CD4-positive, alpha-beta T cell treated with Interleukin-21 for 1 hour (primary cell): ENCODE data around the gene RNASEH2C.
"Not testable (repeated sequence)": the region's sequence is repeated elsewhere in the genome, so short reads cannot be mapped to it uniquely, and the experiment has no call there.

Experiments
- DNase-seq: peaks from one replicate; pipeline ENCODE4 v3.0.0-alpha.2; 2020

The RNASEH2C gene

DNA sequence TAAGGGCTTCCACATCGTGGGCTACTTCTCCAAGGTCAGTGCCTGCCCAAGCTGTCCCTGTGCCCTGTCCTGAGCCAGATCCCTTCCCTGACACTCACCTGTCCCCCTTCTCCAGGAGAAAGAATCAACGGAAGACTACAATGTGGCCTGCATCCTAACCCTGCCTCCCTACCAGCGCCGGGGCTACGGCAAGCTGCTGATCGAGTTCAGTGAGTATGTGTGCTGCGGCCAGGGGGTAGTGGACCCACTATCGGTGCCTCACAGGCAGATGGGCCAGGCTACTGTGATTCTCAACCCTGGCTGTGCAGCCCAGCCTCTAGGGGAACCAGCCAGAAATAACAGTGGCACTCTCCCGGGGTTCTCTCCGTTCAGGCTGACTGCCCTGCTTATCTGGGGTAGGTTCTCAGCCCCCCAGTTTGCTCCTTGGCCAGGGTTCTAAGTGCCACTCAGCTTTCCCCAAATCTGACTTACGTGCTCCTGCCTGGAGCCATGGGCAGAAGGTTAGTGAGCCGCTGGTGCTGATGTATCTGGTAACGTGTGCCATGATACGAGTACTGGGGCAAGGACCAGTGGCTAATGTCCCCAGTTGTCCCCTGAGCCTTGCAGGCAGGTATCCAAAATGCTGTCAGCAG is 3.7 kb downstream of the RNASEH2C start:
- DNase-seq: no peak

DNA sequence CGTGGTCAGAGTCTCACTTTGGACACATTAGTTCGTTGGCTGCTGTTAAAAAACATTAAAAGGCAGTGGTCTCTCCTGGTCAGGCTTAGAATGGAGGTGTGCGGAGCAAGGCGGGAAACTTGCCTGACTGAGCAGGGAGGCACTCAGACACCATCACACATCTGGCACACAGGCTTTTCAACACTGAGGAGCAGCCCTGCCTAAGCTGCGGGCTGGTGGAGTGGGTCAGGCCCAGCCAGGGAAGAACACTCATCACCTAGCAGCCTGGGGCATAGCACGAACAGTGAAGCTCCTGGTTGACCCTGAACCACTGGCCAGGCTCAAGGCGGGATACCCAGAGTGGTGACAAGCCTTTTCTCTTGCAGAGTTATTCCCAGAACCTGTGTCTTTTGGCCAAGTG is 4.3 kb downstream of the RNASEH2C start:
- no peak for DNase-seq

DNA sequence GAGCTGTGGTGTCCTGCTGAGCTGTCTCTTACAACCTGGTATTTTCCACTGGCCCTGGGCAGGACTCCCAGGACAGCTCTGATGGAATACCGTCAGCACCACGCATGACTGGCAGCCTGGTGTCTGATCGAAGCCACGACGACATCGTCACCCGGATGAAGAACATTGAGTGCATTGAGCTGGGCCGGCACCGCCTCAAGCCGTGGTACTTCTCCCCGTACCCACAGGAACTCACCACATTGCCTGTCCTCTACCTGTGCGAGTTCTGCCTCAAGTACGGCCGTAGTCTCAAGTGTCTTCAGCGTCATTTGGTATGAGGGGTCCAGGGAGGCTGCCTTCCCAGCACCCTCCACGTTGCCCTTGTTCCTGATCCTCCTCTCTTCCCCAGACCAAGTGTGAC is 6.2 kb downstream of the RNASEH2C start:
- DNase-seq: no peak

DNA sequence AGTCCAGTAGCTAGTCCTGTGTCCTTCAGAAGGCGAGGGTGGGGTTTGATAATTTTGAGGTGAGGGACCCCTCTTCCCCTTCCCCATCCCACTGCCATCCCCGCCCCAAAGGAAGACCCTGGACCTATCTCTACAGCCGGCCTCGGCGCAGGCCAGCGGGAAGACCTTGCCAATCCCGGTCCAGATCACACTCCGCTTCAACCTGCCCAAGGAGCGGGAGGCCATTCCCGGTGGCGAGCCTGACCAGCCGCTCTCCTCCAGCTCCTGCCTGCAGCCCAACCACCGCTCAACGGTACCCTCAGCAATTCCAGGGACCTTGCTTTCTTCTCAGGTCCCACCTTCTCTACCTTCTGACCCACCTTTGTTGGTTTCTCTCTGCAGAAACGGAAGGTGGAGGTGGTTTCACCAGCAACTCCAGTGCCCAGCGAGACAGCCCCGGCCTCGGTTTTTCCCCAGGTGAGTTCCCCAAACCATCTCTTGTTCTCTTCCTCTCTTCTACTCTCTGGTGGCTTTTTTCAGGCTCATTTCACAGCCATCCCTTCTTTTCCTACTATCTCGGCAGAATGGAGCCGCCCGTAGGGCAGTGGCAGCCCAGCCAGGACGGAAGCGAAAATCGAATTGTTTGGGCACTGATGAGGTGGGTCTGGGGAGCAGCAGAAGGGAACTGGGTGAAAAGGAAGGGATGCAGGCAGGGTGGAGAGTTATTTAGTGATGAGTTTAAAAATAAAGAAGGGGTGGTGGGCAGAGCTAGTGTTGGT is 7.2 kb downstream of the RNASEH2C start:
- DNase-seq: no peak

DNA sequence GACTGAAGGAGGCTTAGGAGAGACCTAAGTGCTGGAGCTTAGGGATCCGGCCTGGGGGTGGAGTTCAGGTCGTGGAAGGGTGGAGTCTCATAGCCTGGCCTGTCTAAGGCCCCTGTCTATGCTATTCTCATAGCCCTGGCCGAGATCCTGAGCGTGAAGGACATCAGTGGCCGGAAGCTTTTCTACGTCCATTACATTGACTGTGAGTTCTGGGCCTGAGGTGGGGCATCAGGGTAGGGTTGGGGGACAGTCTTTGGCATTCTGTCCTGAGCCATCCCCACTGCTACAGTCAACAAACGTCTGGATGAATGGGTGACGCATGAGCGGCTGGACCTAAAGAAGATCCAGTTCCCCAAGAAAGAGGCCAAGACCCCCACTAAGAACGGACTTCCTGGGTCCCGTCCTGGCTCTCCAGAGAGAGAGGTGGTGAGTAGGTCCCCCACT is 7.9 kb downstream of the RNASEH2C start:
- no peak for DNase-seq

DNA sequence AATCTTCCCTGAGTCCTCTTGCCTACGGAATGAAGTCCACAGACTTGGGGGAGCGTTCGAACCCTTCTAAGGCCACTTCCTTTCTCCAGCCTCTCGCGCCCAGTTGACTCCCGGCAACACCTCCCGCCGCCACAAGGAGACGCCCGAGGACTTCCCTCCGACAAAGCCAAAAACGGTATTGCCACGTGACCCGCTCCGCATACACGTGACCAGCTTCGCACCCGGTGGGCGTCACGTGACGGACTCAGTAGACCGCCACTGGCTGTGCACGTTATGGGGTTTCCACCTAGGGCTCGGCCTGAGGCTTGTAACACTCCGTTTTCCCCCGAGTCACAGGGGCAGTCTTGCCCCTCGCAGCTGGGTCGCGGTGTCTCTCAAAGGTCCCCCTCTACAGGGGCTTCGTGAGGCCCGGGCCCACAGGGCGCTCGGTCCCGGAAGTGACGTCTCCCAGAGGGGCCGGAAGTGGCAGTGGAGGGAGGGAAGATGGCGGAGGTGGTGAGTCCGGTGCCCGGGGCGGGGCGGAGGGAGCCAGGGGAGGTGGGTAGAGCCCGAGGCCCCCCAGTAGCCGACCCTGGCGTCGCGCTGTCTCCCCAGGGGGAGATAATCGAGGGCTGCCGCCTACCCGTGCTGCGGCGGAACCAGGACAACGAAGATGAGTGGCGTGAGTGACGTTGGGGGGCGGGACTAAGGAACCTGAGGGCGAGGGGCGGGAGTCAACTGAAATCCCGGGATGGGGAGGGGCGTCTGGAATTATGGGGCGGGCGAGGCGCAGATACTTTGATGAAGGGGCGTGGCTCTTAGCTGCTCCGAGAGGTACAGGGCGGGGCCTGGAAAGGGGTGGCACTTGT is 8.6 kb downstream of the RNASEH2C start, which contains the start of gene KAT5:
Gene KAT5, plus strand, starts transcription at position 468 of the 848 bp plus-strand sequence. Its CDS starts 16 bp downstream, at position 484.
- peak; percentile 97 for DNase-seq

DNA sequence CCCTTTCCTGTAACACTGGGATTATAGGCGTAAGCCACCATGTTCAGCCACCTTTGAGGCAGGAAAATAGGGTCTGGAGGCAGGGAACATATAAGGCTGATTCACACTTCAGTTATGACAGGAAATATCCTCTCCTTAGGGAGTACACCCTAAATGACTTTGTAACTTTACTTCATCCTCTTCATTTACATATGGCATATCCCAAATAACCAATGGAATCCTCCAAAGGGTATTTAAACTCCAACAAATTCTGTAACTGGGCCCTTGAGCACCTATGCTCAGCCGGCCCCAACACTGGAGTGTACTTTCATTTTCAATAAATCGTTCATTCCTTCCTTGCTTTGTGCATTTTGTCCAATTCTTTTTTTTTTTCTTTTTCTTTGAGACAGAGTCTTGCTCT is 10.2 kb downstream of the RNASEH2C start:
- DNase-seq: no peak

DNA sequence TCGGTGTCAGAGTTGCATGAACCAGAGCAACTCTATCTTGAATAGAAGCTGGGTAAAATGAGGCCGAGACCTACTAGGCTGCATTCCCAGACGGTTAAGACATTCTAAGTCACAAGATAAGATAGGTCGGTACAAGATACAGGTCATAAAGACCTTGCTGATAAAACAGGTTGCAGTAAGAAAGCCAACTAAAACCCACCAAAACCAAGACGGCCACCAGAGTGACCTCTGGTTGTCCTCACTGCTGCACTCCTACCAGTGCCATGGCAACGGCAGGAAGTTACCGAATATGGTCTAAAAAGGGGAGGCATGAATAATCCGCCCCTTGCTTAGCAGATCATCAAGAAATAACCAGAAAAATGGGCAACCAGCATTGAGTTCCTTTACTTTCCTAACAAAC is 10.9 kb downstream of the RNASEH2C start:
- DNase-seq: no peak

DNA sequence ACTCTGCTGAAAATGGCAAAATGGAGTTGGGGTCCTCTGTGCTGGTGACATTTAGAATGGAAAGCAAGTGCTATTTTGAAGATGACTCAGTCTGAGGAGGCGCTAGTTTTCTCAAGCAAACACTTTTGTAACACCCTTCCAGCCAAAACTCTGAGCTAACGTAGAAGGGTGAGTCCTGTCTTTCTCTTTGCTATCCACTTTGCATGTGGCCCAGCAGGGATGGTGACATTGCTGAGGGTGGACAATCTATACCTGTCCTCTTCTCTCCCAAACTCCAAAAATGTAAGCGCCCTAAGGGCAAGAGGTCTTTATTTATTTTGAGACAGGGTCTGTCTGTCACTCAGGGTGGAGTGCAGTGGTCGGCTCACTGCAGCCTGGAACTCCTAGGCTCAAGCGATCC is 12.1 kb downstream of the RNASEH2C start:
- DNase-seq: no peak

DNA sequence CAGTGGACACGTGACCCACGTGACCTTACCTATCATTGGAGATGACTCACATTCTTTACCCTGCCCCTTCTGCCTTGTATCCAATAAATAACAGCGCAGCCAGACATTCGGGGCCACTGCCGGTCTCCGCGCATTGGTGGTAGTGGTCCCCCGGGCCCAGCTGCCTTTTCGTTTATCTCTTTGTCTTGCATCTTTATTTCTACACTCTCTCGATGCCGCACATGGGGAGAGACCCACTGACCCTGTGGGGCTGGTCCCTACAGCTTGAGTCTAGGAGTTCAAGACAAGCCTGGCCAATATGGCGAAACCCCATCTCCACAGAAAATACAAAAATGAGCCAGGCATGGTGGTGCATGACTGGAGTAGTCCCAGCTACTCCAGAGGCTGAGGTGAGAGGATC is 13.6 kb downstream of the RNASEH2C start:
- DNase-seq: not testable (repeated sequence)

DNA sequence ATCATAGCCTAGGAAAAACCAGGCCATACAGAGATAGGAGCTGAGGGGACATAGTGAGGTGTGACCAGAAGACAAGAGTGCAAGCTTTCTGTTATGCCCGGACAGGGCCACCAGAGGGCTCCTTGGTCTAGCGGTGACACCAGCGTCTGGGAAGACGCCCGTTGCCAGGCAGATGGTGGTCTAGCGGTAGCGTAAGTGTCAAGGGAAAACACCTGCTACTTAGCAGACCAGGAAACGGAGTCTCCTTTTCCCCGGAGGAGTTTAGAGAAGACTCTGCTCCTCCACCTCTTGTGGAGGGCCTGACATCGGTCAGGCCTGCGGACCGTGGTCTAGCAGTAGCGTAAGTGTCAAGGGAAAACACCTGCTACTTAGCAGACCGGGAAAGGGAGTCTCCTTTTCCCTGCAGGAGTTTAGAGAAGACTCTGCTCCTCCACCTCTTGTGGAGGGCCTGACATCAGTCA is 14.3 kb downstream of the RNASEH2C start:
- peak; percentile 84 for DNase-seq

DNA sequence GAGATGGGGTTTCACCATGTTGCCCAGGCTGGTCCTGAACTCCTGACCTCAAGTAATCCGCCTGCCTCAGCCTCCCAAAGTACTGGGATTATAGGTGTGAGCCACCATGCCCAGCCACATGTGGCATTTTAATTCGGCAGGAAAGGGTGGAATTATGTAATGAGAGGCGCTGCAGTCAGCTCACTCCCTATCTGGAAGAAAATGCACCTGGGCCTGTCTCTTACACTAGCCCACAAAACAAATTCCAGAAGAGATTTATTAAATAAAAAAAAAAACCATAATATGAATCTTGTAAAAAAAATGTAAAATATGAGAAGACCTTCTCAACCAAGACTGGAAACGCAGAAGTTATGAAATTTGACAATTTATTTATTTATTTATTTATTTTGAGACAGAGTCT is 16.8 kb downstream of the RNASEH2C start:
- no peak for DNase-seq

DNA sequence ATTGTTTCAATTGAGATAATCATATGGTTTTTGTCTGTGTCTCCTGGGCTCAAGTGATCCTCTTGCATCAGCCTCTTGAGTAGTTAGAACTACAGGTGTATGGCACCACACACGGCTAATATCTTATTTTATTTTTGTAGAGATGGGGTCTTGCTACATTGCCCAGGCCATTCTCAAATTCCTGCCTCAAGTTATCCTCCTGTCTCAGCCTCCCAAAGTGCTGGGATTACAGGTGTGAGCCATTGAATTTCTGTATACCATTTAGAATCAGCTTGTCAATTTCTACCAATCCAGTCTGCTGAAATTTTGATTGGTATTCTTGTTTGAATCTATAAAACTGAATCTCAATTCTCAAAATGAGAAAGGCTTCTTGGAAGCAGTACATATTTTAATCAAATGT is 18.9 kb downstream of the RNASEH2C start:
- DNase-seq: no peak

DNA sequence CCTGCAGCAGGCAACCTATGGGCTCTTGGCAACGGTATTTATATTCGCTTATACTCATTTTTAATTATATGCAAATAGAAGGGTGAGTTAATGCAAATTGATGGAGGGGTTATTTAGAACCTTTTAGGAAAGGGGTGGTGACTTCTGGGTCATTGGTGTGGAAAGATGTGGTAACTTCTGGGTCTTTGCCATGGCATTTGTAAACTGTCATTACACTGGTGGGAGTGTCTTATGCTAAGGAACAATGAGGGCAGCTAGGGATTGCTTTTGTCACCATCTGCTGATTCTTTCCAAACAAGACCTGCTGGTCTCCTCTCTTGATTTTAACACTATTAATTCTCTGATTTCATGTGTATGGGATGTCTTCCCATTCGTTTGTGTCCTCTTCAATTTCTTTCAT is 20.2 kb downstream of the RNASEH2C start:
- no peak for DNase-seq

DNA sequence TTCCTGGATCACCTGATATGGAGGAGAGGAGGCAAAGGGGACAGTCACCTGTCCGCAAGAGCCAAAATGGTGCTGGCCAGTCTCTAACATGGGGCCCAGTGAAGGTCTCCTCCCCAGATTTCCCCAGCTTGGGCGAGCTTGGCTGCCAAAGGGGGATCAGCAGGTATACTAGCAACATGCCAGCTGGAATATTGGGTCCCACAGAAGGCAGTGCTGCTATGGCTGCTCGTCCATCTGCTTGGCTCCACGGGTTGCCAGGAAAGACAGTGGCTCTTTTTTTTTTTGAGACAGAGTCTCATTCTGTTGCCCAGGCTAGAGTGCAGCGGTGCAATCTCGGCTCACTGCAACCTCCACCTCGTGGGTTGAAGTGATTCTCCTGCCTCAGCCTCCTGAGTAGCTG is 21.3 kb downstream of the RNASEH2C start:
- DNase-seq: no peak

DNA sequence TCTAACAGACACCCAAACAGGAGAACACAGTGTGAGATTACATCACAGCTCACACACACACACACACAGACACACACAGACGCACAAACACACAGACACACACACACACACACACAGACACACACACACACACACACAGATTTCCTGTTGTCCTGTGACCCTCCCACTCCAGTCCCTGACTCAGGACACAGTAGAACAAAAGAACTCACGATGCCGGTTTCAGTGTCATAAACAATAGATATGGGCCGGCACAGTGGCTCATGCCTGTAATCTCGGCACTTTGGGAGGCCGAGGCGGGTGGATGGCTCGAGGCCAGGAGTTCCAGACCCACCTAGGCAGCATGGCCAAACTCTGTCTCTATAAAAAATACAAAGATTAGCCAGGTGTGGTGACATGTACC is 22.4 kb downstream of the RNASEH2C start:
- DNase-seq: no peak

DNA sequence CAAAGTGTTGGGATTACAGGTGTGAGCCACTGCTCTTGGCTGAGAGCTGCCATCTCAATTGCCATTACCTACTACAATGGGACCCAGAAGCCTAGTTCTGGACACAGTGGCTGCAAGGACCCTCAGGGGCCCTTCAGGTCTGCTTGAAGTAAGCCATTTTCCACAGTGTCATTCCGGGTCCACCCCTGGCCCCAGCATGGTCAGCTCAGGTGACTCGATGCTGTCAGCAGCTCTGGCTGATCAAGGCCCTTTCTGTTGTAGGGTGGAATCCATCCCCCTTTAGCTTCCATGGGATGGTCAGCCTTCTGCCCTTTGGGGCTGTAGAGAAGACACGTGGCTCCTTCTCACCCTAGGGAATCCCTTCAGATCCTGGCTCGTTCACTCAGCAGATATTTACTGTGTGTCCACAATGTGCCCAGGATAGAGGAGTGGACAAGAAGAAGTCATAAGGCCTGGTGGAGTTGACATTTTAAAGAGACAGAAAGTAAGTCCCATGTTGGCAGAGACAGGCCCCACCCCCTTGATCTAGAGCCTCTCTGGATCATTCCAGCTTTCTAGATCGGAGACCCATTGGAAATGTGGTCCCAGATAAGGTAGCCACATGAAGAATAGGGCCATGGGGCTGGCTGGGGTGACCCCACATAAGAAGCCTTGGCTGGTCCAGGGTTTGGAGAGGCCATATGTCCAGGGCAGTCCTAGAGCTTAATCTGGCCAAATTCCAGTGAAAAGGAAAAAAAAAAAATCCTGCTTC is 23.6 kb downstream of the RNASEH2C start:
- no peak for DNase-seq

DNA sequence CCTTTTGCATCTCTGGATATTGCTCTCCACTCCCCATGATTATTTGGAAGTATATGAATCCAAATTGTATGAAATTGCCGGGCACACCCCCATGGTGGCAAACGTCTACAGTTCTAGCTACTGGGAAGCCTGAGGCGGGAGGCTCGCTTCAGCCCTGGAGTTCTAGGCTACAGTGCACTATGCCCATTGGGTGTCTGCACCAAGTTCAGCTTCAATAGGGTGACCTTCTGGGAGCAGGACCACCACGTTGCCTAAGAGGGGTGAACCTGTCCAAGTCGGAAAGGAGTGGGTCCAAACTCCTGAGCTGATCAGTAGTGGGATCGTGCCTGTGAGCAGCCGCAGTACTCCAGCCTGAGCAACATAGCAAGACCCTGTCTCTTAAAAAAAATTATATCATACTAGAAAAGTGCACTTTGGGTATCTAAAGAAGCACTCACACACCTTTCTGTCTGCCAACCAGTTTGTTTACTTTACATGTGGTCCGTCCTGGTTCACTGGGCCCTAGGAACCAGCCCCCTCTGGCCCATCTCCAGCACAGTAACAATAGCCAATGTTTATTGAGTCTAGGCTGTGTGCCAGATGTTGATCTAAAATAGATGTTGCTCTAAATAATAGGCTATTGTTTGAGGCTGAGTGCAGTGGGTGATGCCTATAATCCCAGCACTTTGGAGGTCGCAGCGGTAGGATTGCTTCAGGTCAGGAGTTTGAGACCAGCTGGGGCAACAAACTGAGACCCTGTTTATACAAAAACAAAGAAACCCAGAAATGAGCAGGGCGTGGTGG is 24.9 kb downstream of the RNASEH2C start:
- no peak for DNase-seq

DNA sequence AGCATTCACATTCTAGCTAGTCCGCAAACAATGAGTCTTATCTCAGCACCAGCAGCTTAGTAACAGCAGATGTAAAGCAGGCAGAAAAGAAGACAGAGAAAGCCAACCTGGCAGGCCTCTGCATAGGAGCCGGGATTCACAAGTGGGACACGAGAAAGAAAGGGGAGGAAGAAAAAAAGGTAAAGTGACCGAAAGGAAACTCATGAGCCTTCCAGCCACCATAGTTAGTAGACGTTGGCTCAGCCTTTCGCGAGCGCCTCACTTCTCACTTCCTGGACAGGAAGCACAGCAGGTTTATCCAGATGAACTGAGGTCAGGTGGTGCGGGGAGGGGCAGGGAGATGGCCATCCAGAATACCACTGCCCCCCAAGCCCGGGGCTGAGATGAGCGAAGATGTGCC is 28.2 kb downstream of the RNASEH2C start:
- DNase-seq: no peak

DNA sequence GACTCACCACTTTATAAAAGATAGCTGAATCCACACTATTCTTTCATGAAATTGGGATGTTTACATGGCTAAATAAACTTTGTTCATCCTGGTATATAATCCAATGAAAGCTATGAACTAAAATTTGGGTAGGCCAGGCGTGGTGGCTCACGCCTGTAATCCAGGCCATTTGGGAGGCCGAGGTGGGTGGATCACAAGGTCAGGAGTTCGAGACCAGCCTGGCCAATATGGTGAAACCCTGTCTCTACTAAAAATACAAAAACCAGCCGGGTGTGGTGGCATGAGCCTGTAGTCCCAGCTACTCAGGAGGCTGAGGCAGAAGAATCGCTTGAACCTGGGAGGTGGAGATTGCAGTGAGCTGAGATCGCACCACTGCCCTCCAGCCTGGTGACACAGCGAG is 28.8 kb downstream of the RNASEH2C start:
- DNase-seq: not testable (repeated sequence)

DNA sequence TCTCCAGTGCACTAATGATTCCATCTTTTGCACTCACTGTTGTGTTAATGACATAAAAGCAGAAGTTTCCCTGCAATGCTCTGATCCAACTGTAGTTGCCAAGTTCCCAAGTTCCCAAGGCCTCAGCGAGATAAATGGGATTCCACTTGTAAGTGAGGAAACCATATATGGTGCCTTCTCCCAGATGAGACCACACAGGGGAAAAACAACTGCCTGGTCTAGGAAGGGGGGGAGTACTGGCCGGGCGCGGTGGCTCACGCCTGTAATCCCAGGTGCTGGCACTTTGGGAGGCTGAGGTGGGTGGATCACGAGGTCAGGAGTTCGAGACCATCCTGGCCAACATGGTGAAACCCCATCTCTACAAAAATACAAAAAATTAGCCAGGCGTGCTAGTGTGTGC is 34.6 kb downstream of the RNASEH2C start:
- DNase-seq: no peak

DNA sequence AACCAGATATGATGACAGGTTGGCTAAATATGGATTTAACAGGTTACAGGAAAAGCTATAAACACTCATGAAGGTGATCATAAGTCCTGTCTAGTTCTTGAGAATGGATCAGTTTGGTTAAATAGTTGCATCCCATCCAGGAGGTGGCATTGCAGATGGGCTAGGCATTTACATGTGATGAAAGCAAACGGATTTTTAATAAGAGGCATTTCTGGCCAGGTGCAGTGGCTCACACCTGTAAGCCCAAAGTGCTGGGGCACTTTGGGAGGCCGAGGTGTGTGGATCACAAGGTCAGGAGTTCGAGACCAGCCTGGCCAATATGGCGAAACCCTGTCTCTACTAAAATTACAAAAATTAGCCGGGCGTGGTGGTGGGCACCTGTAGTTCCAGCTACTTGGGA is 37.1 kb downstream of the RNASEH2C start:
- not testable (repeated sequence) for DNase-seq
